Measurements from ENCODE around the gene MRPL22.

MRPL22 gene

DNA sequence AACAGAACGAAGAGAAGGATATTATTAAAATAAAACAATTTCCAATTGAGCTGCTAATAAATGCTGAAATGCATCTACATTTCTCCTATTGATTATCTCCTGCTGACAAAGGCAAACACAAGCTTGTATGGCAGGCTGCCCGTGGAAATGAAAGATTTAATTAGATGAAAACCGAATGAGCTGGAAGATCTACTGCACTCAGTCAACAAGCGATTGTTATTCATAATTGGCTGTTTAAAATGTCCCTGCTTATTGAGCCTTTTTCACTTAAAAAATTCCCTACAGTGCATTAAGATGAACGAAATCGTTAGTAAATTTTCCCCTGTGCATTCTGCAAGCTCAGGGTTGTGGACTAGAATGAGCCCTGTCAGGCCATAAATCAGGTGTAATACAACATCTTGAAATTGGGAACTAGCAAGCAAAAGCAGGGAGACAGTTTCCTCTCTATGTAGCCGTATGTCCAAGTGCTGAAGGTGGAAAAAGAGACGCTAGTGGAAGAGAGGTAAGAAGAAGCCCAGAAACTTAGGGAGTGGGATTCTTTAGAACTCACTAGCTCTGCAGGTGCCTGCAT lies 44.2 kb downstream of the MRPL22 start:
- DNase-seq (ENCODE audit: extremely low spot score): no peak
- CTCF ChIA-PET: interaction anchor here (1.0 to 1.4 kb wide), 5 partner anchors 12 to 43 kb away, joined by 3 to 10 read pairs (median 3); no protein-coding TSS in a partner anchor
- no peak for TF ChIP-seq CTCF (IDR thresholded peaks at IDR 0.05; ENCODE audit: control extremely low read depth, extremely low read depth, low read depth, missing control alignments)
- POLR2A ChIA-PET: no interaction called here

DNA sequence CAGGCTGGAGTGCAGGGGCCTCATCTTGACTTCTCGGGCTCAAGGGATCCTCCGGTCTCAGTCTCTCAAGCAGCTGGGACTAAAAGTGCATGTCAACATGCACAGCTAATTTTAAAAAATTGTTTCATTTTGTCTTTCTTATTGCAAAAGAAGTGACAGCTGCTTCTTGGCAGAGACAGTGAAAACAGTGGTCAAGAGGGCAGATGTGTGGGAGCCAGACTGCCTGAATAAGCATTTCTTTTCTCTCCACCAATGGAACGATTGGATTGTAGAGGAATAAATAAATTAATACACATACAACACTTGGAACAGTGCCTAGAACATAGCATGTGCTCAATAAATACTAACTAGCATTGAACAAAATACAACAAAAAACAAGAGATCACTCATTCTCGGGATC lies 45.3 kb downstream of the MRPL22 start:
- POLR2A ChIA-PET: no interaction called here

DNA sequence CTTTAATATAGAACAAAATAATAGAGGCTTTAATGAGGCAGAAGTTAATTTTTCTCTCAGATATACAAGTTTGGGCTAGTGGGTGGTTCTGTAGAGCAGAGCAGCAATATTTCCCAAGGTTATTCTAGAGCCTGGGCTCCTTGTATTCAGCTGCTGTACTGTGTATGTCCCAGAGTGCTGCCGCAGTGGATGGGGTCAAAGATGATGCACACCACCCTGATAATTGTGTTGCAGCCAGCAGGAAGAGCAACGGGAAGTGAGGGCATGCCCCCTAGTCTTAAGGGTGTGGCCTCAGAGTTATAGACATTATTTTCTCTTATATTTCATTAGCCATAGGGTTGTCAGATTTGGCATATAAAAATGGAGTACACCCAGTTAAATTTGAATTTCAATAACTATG lies 48.8 kb downstream of the MRPL22 start:
- TF ChIP-seq CTCF (IDR thresholded peaks at IDR 0.05; ENCODE audit: control extremely low read depth, extremely low read depth, low read depth, missing control alignments): no peak
- DNase-seq (ENCODE audit: extremely low spot score): no peak
- ChIA-PET CTCF (interaction anchor here (1.2 kb wide), 1 partner anchor 17 kb away, joined by 4 read pairs; no protein-coding TSS in a partner anchor), POLR2A (no interaction called here)

More for the DNA sequence above, 45.3 kb downstream of the MRPL22 start:
- no peak for DNase-seq (ENCODE audit: extremely low spot score)
- CTCF ChIA-PET: interaction anchor here (1.2 kb wide), 1 partner anchor 10 kb away, joined by 3 read pairs; no protein-coding TSS in a partner anchor
- no peak for TF ChIP-seq CTCF (IDR thresholded peaks at IDR 0.05; ENCODE audit: control extremely low read depth, extremely low read depth, low read depth, missing control alignments)

DNA sequence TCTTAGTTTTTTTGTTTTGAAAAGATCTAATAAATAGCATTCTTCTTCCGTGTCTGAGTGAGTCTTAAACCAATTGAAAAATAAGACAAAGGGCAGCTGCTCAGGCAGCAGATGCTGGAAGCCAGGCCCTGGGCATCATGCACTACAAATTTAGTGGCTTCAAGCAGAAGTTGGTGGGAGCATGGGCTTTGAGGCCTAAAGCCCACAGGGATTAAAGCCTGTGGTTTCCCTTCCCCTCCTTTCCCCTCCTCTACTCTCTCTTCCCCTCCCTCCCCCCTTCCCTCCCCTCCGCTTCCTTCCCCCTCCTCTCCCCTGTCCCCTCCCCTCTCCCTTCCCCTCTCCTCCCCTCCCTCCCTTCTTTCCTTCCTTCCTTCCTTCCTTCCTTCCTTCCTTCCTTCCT lies 52.6 kb downstream of the MRPL22 start:
- CTCF ChIA-PET: no interaction called here
- no peak for DNase-seq (ENCODE audit: extremely low spot score)
- TF ChIP-seq CTCF (IDR thresholded peaks at IDR 0.05; ENCODE audit: control extremely low read depth, extremely low read depth, low read depth, missing control alignments): no peak
- POLR2A ChIA-PET: no interaction called here

DNA sequence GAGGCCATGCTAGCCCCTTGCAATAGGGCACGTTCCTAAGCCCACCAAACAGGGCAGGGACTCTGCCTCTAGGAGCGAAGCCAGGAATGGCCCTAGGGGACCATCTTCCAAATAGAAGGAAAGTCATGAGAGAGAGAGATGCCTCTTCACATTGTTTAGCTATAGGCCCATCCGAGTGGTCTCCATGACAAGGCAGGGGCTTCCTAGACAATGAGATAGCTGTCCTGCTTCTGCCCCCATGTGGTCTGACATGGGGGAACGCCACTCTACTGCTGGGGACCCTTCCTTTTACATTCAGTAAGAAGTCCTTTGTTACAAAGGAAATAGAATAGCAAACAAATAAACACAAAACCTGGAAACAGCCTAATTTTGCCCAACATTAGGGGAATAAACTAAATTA lies 54.8 kb downstream of the MRPL22 start:
- TF ChIP-seq CTCF (IDR thresholded peaks at IDR 0.05; ENCODE audit: control extremely low read depth, extremely low read depth, low read depth, missing control alignments): peak; percentile 6
- ChIA-PET CTCF (interaction anchor here (0.8 to 2.4 kb wide), 5 partner anchors 9 to 79 kb away, joined by 3 to 10 read pairs (median 3); no protein-coding TSS in a partner anchor), POLR2A (no interaction called here)
- no peak for DNase-seq (ENCODE audit: extremely low spot score)

DNA sequence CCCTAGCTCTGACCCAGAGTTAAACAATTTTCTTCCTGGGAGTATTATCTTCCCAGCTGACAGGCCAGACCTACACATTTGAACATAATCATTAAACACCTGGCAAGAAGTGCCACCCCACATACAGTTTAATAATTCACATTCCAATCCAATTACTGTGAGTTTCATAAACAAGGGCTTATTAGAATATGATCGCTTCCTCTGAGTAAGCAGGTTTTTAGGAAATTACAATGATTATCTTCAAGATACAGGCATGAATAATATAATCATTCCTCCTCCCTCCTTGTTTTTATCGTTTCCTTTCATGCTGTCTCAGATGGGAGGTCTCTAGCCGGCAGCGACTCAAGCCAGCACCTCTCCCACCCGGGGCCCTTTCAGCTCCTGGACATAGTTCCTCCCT lies 56.9 kb downstream of the MRPL22 start:
- no peak for TF ChIP-seq CTCF (IDR thresholded peaks at IDR 0.05; ENCODE audit: control extremely low read depth, extremely low read depth, low read depth, missing control alignments)
- ChIA-PET POLR2A (no interaction called here), CTCF (interaction anchor here (0.7 kb wide), 1 partner anchor 13 kb away, joined by 3 read pairs; no protein-coding TSS in a partner anchor)
- no peak for DNase-seq (ENCODE audit: extremely low spot score)

Data from GM10248 (cell line).